BJ (cell line): ENCODE results near the gene CDK17. TPM values are rescaled to one million over a fixed set of nuclear protein-coding genes. Genes with fewer than 3 reads are reported as not detected.

Experiments used
- CTCF ChIA-PET: fragments of 350-600 bp; formaldehyde crosslinking; extraction: SDS; loops from one replicate; lab custom pipeline; 2021; ENCODE audit warnings: antibody characterized with exemption, inconsistent platforms; lab: Yijun Ruan, JAX
- POLR2A ChIA-PET: fragments of 300-600 bp; sonication (Branson Sonifier 250); formaldehyde crosslinking; extraction: SDS; loops from one replicate; lab custom pipeline; 2021; ENCODE audit warnings: antibody characterized with exemption; lab: Charles Lee
- DNase-seq: peaks from one replicate; pipeline ENCODE4 v3.0.0-alpha.2; 2011; ENCODE audit warnings: low read depth
- H3K27me3 ChIP-seq: 2 replicates; pipeline ENCODE4 v1.6.0; 2011; ENCODE audit warnings: low read length; ENCODE audit not compliant: control insufficient read depth, insufficient read depth
- H3K36me3 ChIP-seq: 2 replicates; pipeline ENCODE4 v1.5.1; 2011; ENCODE audit warnings: low read length; ENCODE audit not compliant: control insufficient read depth, insufficient read depth
- H3K4me3 ChIP-seq: 2 replicates; pipeline ENCODE4 v1.5.1; 2011; ENCODE audit warnings: low read depth, mild to moderate bottlenecking, control low read depth, low read length
- polyA plus RNA-seq: library from polyadenylated mRNA; depleted of rRNA; stranded (reverse); fragments of >200 nt; gene quantifications from 2 replicates; pipeline ENCODE4 v1.2.3, GENCODE V29; 2011
- TF ChIP-seq, protein P1 (sequence below): IDR thresholded peaks from 2 replicates; pipeline ENCODE4 v1.5.1; 2011; ENCODE audit warnings: low read depth, mild to moderate bottlenecking, control low read depth, inconsistent platforms, low read length, moderate library complexity; ENCODE audit not compliant: insufficient read depth

Gene CDK17
- polyA plus RNA-seq, 1 experiment: 14.8 TPM

DNA sequence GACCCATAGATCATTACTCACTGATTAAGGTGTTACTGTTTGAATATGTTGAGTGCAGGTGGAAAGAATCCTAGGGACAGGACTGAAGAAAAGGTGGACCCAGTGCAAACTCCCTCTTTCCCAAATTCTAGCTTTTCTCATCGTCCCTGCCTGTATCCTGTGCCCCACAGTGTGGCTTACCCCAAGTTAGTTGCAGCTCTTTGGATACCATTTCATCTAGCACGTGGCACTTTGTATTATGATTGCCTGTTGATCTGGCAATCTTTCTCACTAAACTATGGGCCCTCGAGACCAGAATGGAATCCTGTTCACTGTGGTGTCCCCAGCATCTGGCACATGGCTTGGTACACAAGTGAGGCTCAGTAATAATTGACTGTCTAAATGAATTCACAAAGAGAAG is 139.6 kb downstream of the CDK17 start:
- no peak for DNase-seq
- Histone ChIP-seq H3K36me3 (peaks cover 9% of the 10 kb centered on the region; the same call in 1 of the 2 replicates), H3K27me3 (no peaks in the 10 kb centered on the region), H3K4me3 (no peak overlapping the region)
- TF ChIP-seq, protein P1, sequence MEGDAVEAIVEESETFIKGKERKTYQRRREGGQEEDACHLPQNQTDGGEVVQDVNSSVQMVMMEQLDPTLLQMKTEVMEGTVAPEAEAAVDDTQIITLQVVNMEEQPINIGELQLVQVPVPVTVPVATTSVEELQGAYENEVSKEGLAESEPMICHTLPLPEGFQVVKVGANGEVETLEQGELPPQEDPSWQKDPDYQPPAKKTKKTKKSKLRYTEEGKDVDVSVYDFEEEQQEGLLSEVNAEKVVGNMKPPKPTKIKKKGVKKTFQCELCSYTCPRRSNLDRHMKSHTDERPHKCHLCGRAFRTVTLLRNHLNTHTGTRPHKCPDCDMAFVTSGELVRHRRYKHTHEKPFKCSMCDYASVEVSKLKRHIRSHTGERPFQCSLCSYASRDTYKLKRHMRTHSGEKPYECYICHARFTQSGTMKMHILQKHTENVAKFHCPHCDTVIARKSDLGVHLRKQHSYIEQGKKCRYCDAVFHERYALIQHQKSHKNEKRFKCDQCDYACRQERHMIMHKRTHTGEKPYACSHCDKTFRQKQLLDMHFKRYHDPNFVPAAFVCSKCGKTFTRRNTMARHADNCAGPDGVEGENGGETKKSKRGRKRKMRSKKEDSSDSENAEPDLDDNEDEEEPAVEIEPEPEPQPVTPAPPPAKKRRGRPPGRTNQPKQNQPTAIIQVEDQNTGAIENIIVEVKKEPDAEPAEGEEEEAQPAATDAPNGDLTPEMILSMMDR: no peak
- ChIA-PET POLR2A (no interaction called here), CTCF (interaction anchor here (1.5 kb wide), 1 partner anchor 256 kb away, joined by 3 read pairs; no protein-coding TSS in a partner anchor)

GRCh38 chr12:96260231-96260630 is 140.0 kb downstream of the CDK17 start:
- Histone ChIP-seq H3K4me3 (no peak overlapping the region), H3K36me3 (peaks cover 8% of the 10 kb centered on the region; the same call in 1 of the 2 replicates), H3K27me3 (no peaks in the 10 kb centered on the region)
- TF ChIP-seq, protein P1: no peak
- CTCF ChIA-PET: interaction anchor here (1.5 kb wide), 1 partner anchor 256 kb away, joined by 3 read pairs; no protein-coding TSS in a partner anchor
- POLR2A ChIA-PET: no interaction called here
- no peak for DNase-seq

DNA sequence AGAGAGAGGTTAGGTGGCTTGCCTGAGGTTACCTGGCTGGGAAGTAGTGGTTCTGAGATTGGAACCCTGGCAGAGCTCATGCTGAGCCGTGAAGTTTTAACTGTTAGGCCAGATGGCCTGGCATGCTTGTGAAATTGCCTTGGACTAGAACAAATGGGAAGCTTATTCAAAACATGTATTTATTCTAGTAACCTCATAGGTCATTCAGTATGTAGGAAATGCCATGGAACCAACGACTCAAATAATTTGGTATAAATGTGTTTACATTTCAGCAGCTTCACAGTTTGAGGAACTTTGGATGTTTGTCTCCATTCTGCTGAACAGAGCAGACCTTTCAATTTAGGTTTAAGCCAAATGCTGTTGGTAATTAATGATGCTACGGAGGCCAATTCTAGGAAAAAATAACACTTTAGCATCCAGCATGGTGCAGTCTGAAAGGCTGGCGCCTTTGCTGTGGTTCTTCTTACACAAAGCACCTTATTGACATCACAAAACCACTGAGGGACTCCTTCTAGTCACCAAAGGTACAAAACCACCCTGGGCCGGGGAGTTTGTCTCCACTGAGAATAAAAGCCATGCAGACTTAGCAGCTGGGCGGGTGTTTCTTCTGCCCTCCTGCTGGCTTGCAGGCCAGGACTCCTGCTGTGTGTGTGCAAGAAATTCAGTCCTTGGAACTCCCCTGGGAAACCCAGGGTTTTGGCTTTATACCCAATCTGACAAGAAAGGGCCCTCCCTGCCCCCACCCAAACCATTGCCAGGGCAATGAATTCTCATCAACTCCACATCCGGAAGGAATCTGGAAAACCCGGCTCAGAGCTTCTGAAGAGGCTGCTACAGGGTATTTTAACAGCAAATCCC is 141.9 kb downstream of the CDK17 start:
- TF ChIP-seq, protein P1: no peak
- ChIA-PET POLR2A (interaction anchor here (0.7 kb wide), 1 partner anchor 18 kb away, joined by 3 read pairs; no protein-coding TSS in a partner anchor), CTCF (interaction anchor here (0.6 to 1.7 kb wide), 4 partner anchors 13 to 166 kb away, joined by 3 to 6 read pairs (median 4); no protein-coding TSS in a partner anchor)
- Histone ChIP-seq H3K4me3 (no peak overlapping the region), H3K27me3 (no peaks in the 10 kb centered on the region), H3K36me3 (peaks cover 8% of the 10 kb centered on the region; the same call in 1 of the 2 replicates)
- no peak for DNase-seq

DNA sequence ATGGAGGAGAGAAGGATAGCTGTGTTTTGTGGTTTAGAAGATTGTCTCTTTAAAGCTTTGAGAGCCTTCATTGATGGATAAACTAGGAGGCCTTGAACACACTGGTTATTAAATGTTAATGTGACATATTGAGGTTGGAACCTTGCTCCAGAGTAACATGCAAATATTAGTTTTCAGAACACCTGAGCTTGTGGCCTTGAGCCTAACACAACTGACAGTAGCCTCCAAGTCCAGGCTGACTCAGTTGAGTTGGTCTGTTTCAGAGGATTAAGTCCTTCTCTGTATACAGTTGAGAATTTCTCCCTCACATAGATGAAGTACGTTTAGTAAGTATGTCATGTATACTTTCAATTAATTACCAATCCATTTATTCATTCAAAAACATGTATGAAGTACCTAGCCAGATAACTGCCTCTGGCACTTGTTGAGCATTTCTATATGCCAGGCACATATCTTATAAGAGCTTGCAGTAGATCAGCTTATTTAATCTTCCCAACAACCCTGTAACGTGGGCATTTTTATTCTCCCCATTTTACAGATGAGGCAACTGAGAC is 142.6 kb downstream of the CDK17 start:
- no peak overlapping the region for H3K4me3 ChIP-seq
- POLR2A ChIA-PET: no interaction called here
- H3K27me3 ChIP-seq: no peaks in the 10 kb centered on the region
- peaks cover 8% of the 10 kb centered on the region; the same call in 1 of the 2 replicates for H3K36me3 ChIP-seq
- no peak for DNase-seq
- TF ChIP-seq, protein P1: no peak
- CTCF ChIA-PET: interaction anchor here (0.6 to 1.7 kb wide), 5 partner anchors 9 to 167 kb away, joined by 3 to 6 read pairs (median 4); no protein-coding TSS in a partner anchor
